ENCODE measurements around the gene SOCS4. TPM values are rescaled to one million over a fixed set of nuclear protein-coding genes. Genes with fewer than 3 reads are reported as not detected.

SOCS4 gene
- total and polyA plus RNA-seq, 2 of the 13 experiments (the other 11 are each of a cell fraction or from before 2014, with no cell fraction given): 4.0 to 10.0 TPM

DNA sequence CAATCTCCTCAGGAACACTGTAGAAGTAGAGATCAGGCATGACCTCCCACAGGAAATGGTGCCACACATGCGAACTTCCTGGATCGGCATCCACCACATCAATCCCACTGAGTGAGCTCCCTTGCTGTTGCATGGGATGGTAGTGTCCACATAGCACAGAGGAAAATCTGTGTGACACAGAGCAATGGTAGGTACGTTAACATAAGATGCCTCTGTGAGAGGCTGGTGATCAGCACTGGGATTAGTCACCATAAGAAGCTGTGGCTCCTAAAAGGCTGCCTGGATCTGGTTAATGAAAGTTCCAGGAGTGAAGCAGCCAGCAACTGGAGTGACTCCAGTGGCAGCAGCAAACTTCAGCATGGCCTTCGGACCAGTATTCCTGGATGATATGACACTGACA lies 22.0 kb upstream of the SOCS4 start:
- H3K9ac ChIP-seq (ENCODE audit: insufficient read depth, low read depth, low read length): no peak overlapping the region
- ChIA-PET POLR2A (no interaction called here), CTCF (ENCODE audit: low intra/inter-chr PET ratio, low total read pairs) (no interaction called here)
- no peak overlapping the region for H3K4me3 ChIP-seq (replicated peaks in 1 of 3; ENCODE audit: insufficient read depth in 1 of 3, low read depth in 2 of 3, low read length in 3 of 3)
- BruUV-seq (replicated peaks): no TSS peak
- intact Hi-C loops (cut with micrococcal nuclease; ENCODE audit: unreplicated experiment): no loop called here
- no peak overlapping the region for H3K4me2 ChIP-seq (ENCODE audit: low read depth, low read length)
- TF ChIP-seq NR2C2 (CRISPR knock-in tag; IDR thresholded peaks at IDR 0.05; ENCODE audit: borderline replicate concordance) (no peak), CCDC6 (CRISPR knock-in tag; IDR thresholded peaks at IDR 0.05) (no peak), TARDBP (CRISPR knock-in tag; IDR thresholded peaks at IDR 0.05) (no peak), HNF4A (CRISPR knock-in tag; IDR thresholded peaks at IDR 0.05) (no peak), ZNF317 (CRISPR knock-in tag; IDR thresholded peaks at IDR 0.05) (no peak), HHEX (CRISPR knock-in tag; IDR thresholded peaks at IDR 0.05) (no peak), SRSF9 (IDR thresholded peaks at IDR 0.05; ENCODE audit: borderline replicate concordance, insufficient read depth, low read depth, low read length, poor library complexity, severe bottlenecking) (no peak), ZZZ3 (CRISPR knock-in tag; IDR thresholded peaks at IDR 0.05; ENCODE audit: borderline replicate concordance) (no peak), TRIM24 (CRISPR knock-in tag; IDR thresholded peaks at IDR 0.05) (no peak), FOXJ3 (CRISPR knock-in tag; IDR thresholded peaks at IDR 0.05; ENCODE audit: borderline replicate concordance) (no peak), SMAD9 (CRISPR knock-in tag; IDR thresholded peaks at IDR 0.05) (no peak), ARNTL (CRISPR knock-in tag; IDR thresholded peaks at IDR 0.05) (no peak), ZNF577 (CRISPR knock-in tag; IDR thresholded peaks at IDR 0.05; ENCODE audit: borderline replicate concordance, low read depth) (no peak), NFIB (CRISPR knock-in tag; IDR thresholded peaks at IDR 0.05; ENCODE audit: borderline replicate concordance) (no peak)
- TF ChIP-seq, protein P1, sequence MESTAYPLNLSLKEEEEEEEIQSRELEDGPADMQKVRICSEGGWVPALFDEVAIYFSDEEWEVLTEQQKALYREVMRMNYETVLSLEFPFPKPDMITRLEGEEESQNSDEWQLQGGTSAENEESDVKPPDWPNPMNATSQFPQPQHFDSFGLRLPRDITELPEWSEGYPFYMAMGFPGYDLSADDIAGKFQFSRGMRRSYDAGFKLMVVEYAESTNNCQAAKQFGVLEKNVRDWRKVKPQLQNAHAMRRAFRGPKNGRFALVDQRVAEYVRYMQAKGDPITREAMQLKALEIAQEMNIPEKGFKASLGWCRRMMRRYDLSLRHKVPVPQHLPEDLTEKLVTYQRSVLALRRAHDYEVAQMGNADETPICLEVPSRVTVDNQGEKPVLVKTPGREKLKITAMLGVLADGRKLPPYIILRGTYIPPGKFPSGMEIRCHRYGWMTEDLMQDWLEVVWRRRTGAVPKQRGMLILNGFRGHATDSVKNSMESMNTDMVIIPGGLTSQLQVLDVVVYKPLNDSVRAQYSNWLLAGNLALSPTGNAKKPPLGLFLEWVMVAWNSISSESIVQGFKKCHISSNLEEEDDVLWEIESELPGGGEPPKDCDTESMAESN (CRISPR knock-in tag; conservative IDR thresholded peaks at IDR 0.05): no peak
- TF ChIP-seq, protein P2, sequence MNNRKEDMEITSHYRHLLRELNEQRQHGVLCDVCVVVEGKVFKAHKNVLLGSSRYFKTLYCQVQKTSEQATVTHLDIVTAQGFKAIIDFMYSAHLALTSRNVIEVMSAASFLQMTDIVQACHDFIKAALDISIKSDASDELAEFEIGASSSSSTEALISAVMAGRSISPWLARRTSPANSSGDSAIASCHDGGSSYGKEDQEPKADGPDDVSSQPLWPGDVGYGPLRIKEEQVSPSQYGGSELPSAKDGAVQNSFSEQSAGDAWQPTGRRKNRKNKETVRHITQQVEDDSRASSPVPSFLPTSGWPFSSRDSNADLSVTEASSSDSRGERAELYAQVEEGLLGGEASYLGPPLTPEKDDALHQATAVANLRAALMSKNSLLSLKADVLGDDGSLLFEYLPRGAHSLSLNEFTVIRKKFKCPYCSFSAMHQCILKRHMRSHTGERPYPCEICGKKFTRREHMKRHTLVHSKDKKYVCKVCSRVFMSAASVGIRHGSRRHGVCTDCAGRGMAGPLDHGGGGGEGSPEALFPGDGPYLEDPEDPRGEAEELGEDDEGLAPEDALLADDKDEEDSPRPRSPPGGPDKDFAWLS (CRISPR knock-in tag; IDR thresholded peaks at IDR 0.05; ENCODE audit: borderline replicate concordance): no peak
- TF ChIP-seq, protein P3, sequence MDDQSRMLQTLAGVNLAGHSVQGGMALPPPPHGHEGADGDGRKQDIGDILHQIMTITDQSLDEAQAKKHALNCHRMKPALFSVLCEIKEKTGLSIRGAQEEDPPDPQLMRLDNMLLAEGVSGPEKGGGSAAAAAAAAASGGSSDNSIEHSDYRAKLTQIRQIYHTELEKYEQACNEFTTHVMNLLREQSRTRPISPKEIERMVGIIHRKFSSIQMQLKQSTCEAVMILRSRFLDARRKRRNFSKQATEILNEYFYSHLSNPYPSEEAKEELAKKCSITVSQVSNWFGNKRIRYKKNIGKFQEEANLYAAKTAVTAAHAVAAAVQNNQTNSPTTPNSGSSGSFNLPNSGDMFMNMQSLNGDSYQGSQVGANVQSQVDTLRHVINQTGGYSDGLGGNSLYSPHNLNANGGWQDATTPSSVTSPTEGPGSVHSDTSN (CRISPR knock-in tag; IDR thresholded peaks at IDR 0.05; ENCODE audit: borderline replicate concordance): no peak
- TF ChIP-seq, protein P4, sequence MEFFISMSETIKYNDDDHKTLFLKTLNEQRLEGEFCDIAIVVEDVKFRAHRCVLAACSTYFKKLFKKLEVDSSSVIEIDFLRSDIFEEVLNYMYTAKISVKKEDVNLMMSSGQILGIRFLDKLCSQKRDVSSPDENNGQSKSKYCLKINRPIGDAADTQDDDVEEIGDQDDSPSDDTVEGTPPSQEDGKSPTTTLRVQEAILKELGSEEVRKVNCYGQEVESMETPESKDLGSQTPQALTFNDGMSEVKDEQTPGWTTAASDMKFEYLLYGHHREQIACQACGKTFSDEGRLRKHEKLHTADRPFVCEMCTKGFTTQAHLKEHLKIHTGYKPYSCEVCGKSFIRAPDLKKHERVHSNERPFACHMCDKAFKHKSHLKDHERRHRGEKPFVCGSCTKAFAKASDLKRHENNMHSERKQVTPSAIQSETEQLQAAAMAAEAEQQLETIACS (CRISPR knock-in tag; IDR thresholded peaks at IDR 0.05): no peak
- no peaks in the 10 kb centered on the region for H4K20me1 ChIP-seq (ENCODE audit: insufficient read depth, low read length)
- H3K36me3 ChIP-seq (replicated peaks in 1 of 2; ENCODE audit: control insufficient read depth in 1 of 2, insufficient read depth in 2 of 2, low read length in 2 of 2): peaks cover 7 to 10% of the 10 kb centered on the region in 2 experiments; a peak in 4 of 5 replicates
- H2AFZ ChIP-seq (ENCODE audit: low read length): no peak overlapping the region
- DNase-seq (ENCODE audit: low spot score): no peak
- in situ Hi-C loops (cut with HindIII; ENCODE audit: extremely low pct_ligation_motif_present, low pct_unique_long_range_greater_than_20kb): no loop called here
- no peaks in the 10 kb centered on the region for H3K9me3 ChIP-seq (ENCODE audit: low read length)
- no peak overlapping the region for H3K27ac ChIP-seq (ENCODE audit: extremely low read length, insufficient read depth, low read length)
- H3K27me3 ChIP-seq (ENCODE audit: control insufficient read depth in 1 of 2, insufficient read depth in 2 of 2, low read length in 2 of 2): no peaks in the 10 kb centered on the region
- H3K4me1 ChIP-seq (ENCODE audit: insufficient read depth, low read length): no peaks in the 10 kb centered on the region
- H3K79me2 ChIP-seq (ENCODE audit: insufficient read depth, low read length): no peaks in the 10 kb centered on the region
- FAIRE-seq: no peak
- ATAC-seq: no peak
- WGBS (ENCODE audit: low lambda C conversion rate): 100% methylated on average over 3 of the region's 4 CpGs
